Ishikawa (cell line): ENCODE data around the gene GLP1R.

Experiments
- CEBPB ChIP-seq: IDR thresholded peaks from 2 replicates; pipeline ENCODE4 v1.6.1; 2012
- CREB1 ChIP-seq: IDR thresholded peaks from 2 replicates; pipeline ENCODE4 v1.6.1; 2012; ENCODE audit warnings: low read depth
- EGR1 ChIP-seq: IDR thresholded peaks from 2 replicates; pipeline ENCODE4 v1.6.1; 2012
- EP300 ChIP-seq: IDR thresholded peaks from 2 replicates; pipeline ENCODE4 v1.6.1; 2012; ENCODE audit warnings: borderline replicate concordance
- FOXM1 ChIP-seq: IDR thresholded peaks from 2 replicates; pipeline ENCODE4 v1.6.1; 2012; ENCODE audit warnings: low read depth, borderline replicate concordance
- MAX ChIP-seq: IDR thresholded peaks from 2 replicates; pipeline ENCODE4 v1.6.1; 2012
- NFIC ChIP-seq: IDR thresholded peaks from 2 replicates; pipeline ENCODE4 v1.6.1; 2012
- RAD21 ChIP-seq: IDR thresholded peaks from 2 replicates; pipeline ENCODE4 v1.6.1; 2012; ENCODE audit warnings: low read depth
- REST ChIP-seq: IDR thresholded peaks from 2 replicates; pipeline ENCODE4 v1.6.1; 2012; ENCODE audit warnings: low read depth, mild to moderate bottlenecking
- TAF1 ChIP-seq: IDR thresholded peaks from 2 replicates; pipeline ENCODE4 v1.6.1; 2012; ENCODE audit warnings: low read depth, mild to moderate bottlenecking
- TCF12 ChIP-seq: IDR thresholded peaks from 2 replicates; pipeline ENCODE4 v1.6.1; 2012; ENCODE audit warnings: low read depth
- TEAD4 ChIP-seq: IDR thresholded peaks from 2 replicates; pipeline ENCODE4 v1.6.1; 2012
- USF1 ChIP-seq: IDR thresholded peaks from 2 replicates; pipeline ENCODE4 v1.6.1; 2012
- YY1 ChIP-seq: IDR thresholded peaks from 2 replicates; pipeline ENCODE4 v1.6.1; 2012; ENCODE audit warnings: low read depth
- ZBTB7A ChIP-seq: IDR thresholded peaks from 2 replicates; pipeline ENCODE4 v1.6.1; 2012; ENCODE audit warnings: low read depth

GLP1R gene

GRCh38 chr6:39051399-39052122, 3.0 kb downstream of the GLP1R start:
- TF ChIP-seq REST = no peak
- TF ChIP-seq FOXM1 = no peak
- no peak for TF ChIP-seq CREB1
- TF ChIP-seq RAD21 = no peak
- no peak for TF ChIP-seq TCF12
- no peak for TF ChIP-seq TEAD4
- TF ChIP-seq EP300 = no peak
- no peak for TF ChIP-seq CEBPB
- no peak for TF ChIP-seq USF1
- no peak for TF ChIP-seq TAF1
- TF ChIP-seq EGR1 = no peak
- no peak for TF ChIP-seq YY1
- TF ChIP-seq ZBTB7A = no peak
- no peak for TF ChIP-seq MAX
- no peak for TF ChIP-seq NFIC

- TF ChIP-seq NFIC (no peak), CREB1 (no peak), EGR1 (no peak), CEBPB (no peak), REST (no peak), TEAD4 (no peak), TCF12 (no peak), TAF1 (no peak), MAX (no peak), ZBTB7A (no peak), YY1 (no peak), RAD21 (no peak), EP300 (no peak), FOXM1 (no peak), USF1 (no peak)
Measured at GRCh38 chr6:39053016-39053624, 4.5 kb downstream of the GLP1R start.

- no peak for TF ChIP-seq TCF12
- no peak for TF ChIP-seq ZBTB7A
- TF ChIP-seq REST = no peak
- no peak for TF ChIP-seq FOXM1
- TF ChIP-seq TAF1 = no peak
- no peak for TF ChIP-seq MAX
- no peak for TF ChIP-seq CEBPB
- no peak for TF ChIP-seq EGR1
- TF ChIP-seq EP300 = no peak
- TF ChIP-seq RAD21 = no peak
- TF ChIP-seq YY1 = no peak
- TF ChIP-seq NFIC = no peak
- no peak for TF ChIP-seq TEAD4
- TF ChIP-seq CREB1 = no peak
- no peak for TF ChIP-seq USF1
Measured at GRCh38 chr6:39053854-39054576, 5.4 kb downstream of the GLP1R start.
